Sigmoid colon (tissue), 4 donors: Measurements from ENCODE around the gene SHISA6.

ENCODE experiments used
- CTCF ChIP-seq, 4 experiments: fragments of 450-650 bp in 3 of 4; fragments of 200-600 bp in 1 of 4; IDR thresholded peaks; one replicate each; pipeline ENCODE4 v1.5.1; 2016 to 2019; ENCODE audit warnings: antibody characterized with exemption in 4 of 4, mild to moderate bottlenecking in 3 of 4, moderate library complexity in 2 of 4
- EP300 ChIP-seq, 4 donors: sonication (generic); formaldehyde crosslinking; IDR thresholded peaks; one replicate each; pipeline ENCODE4 v1.6.1; 2017; ENCODE audit warnings: antibody characterized with exemption in 4 of 4
- POLR2AphosphoS5 ChIP-seq, 4 donors: sonication (generic); formaldehyde crosslinking; IDR thresholded peaks; one replicate each; pipeline ENCODE4 v1.6.1; 2017; ENCODE audit warnings: antibody characterized with exemption in 4 of 4

- TF ChIP-seq EP300 (IDR thresholded peaks at IDR 0.05) = no peak
- TF ChIP-seq CTCF (IDR thresholded peaks at IDR 0.05) = no peak
- TF ChIP-seq POLR2AphosphoS5 (IDR thresholded peaks at IDR 0.05) = no peak
Observed at GRCh38 chr17:11334493-11334892, 93.5 kb downstream of the SHISA6 start.
